HPDE6-E6E7 (cell line): ENCODE data around the gene PGS1.

Source experiments
- DNase-seq: peaks from one replicate; pipeline ENCODE4 v3.0.0; 2011; ENCODE audit warnings: missing footprints; ENCODE audit errors: extremely low spot score

Gene PGS1

DNA sequence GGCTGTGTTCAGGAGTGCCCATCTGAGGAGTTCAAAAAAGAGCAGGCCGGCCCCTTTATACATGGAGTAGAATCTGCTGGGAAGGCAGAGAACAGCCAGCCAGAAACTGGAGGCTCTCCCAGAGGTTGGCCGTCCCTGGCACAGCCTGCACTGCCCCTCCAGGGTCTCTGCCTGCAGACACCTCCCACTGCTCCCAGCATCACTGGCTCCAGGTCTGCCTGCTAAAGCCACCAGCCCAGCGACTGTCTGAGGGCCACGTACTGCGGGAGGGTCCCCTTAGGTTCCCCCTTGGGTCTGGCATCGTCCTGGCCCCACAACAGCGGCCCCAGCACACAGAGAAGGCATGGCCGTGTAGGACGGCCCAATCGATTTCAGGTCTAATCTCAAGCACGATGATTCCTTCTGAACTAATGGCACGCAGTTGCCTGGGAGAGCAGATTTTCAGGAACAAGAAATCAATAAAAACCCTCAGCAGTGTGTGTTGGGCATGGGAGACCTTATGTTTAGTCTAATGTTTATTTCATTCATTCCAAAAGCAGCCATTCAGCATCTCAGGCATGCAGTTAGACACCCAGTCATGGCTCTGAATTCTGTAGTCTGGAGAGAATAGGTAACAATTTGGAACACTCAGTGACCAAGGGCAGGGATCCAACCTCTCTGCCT lies 95.6 kb downstream of the PGS1 start:
- no peak for DNase-seq
